ENCODE data around the gene PRKG1. TPM values are rescaled to one million over a fixed set of nuclear protein-coding genes. Genes with fewer than 3 reads are reported as not detected.

The PRKG1 gene
- total RNA-seq, 2 donors from 2014 or later = 17.8 to 31.1 TPM

- H3K36me3 ChIP-seq = no peaks in the 10 kb centered on the region
- H3K27me3 ChIP-seq = no peaks in the 10 kb centered on the region
- no peak overlapping the region for H3K27ac ChIP-seq
- no peaks in the 10 kb centered on the region for H3K9me3 ChIP-seq
- no peak for DNase-seq (ENCODE audit: low spot score)
- TF ChIP-seq, protein P1, sequence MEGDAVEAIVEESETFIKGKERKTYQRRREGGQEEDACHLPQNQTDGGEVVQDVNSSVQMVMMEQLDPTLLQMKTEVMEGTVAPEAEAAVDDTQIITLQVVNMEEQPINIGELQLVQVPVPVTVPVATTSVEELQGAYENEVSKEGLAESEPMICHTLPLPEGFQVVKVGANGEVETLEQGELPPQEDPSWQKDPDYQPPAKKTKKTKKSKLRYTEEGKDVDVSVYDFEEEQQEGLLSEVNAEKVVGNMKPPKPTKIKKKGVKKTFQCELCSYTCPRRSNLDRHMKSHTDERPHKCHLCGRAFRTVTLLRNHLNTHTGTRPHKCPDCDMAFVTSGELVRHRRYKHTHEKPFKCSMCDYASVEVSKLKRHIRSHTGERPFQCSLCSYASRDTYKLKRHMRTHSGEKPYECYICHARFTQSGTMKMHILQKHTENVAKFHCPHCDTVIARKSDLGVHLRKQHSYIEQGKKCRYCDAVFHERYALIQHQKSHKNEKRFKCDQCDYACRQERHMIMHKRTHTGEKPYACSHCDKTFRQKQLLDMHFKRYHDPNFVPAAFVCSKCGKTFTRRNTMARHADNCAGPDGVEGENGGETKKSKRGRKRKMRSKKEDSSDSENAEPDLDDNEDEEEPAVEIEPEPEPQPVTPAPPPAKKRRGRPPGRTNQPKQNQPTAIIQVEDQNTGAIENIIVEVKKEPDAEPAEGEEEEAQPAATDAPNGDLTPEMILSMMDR (IDR thresholded peaks at IDR 0.05) = no peak
- H3K4me1 ChIP-seq = no peaks in the 10 kb centered on the region
- no peak overlapping the region for H3K4me3 ChIP-seq
These were observed 732.0 kb downstream of the PRKG1 start for GRCh38 chr10:51806079-51806835.

DNA sequence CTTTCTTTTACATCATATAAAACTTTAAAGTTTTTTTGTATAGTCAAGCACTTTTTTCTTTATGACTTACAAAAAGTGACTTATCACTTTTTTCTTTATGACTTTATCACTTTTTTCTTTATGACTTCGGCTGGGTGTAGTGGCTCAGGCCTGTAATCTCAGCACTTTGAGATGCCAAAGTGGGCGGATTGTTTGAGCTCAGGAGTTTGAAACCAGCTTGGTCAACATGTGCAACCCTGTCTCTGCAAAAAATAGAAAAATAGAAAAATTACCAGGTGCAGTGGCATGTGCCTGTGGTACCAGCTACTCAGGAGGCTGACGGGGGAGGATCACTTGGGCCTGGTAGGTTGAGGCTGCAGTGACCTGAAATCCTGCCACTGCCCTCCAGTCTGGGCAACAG is 733.9 kb downstream of the PRKG1 start:
- no peak overlapping the region for H3K4me3 ChIP-seq
- H3K27me3 ChIP-seq = no peaks in the 10 kb centered on the region
- H3K9me3 ChIP-seq = no peaks in the 10 kb centered on the region
- no peaks in the 10 kb centered on the region for H3K36me3 ChIP-seq
- TF ChIP-seq, protein P1 (IDR thresholded peaks at IDR 0.05) = no peak
- no peak overlapping the region for H3K27ac ChIP-seq
- H3K4me1 ChIP-seq = no peaks in the 10 kb centered on the region
- no peak for DNase-seq (ENCODE audit: low spot score)

DNA sequence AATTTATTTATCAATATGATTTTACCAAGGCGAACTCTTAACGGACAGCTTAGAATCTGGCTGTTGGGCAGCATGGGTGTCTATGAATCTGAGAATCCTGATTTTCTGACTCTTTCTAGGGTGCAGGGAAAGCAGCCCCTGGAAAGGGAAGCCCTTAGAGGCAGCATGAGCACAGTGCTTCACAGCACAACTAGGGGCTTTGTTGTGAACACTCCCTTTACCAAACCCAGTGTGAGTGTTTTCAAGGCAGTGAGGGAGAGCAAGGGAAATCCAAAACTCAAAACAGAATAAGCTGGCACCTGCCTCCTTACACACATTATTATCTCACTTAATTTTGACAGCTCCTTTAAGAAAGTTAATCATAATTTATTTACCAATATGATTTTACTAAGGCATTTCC is 741.4 kb downstream of the PRKG1 start:
- H3K27ac ChIP-seq = no peak overlapping the region
- no peak for DNase-seq (ENCODE audit: low spot score)

GRCh38 chr10:51821045-51821444 is 746.8 kb downstream of the PRKG1 start:
- Histone ChIP-seq H3K4me3 (no peak overlapping the region), H3K27me3 (no peaks in the 10 kb centered on the region), H3K9me3 (no peaks in the 10 kb centered on the region), H3K27ac (no peak overlapping the region), H3K4me1 (no peaks in the 10 kb centered on the region), H3K36me3 (no peaks in the 10 kb centered on the region)
- TF ChIP-seq, protein P1 (IDR thresholded peaks at IDR 0.05) = no peak
- DNase-seq (ENCODE audit: low spot score) = no peak

More for the DNA sequence above, 741.4 kb downstream of the PRKG1 start:
- no peaks in the 10 kb centered on the region for H3K9me3 ChIP-seq
- H3K36me3 ChIP-seq = no peaks in the 10 kb centered on the region
- H3K4me1 ChIP-seq = no peaks in the 10 kb centered on the region
- TF ChIP-seq, protein P1 (IDR thresholded peaks at IDR 0.05) = no peak
- H3K4me3 ChIP-seq = no peak overlapping the region
- H3K27me3 ChIP-seq = no peaks in the 10 kb centered on the region

DNA sequence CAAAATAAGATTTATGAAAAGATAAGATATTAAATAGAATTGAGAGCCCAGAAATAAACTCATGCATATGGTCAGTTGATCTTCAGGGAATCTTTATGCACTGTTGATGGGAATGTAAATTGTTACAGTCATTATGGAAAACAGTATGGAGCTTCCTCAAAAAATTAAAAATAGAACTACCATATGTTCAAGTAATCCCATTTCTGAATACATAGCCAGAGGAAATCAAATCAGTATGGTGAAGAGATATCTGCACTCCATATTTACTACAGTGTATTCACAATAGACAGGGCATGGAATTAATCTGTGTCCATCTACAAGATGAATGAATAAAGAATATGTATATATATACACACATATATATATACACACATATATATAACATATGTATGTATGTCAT is 747.5 kb downstream of the PRKG1 start:
- H3K36me3 ChIP-seq = no peaks in the 10 kb centered on the region
- no peaks in the 10 kb centered on the region for H3K27me3 ChIP-seq
- TF ChIP-seq, protein P1 (IDR thresholded peaks at IDR 0.05) = no peak
- no peaks in the 10 kb centered on the region for H3K4me1 ChIP-seq
- DNase-seq (ENCODE audit: low spot score) = no peak
- H3K27ac ChIP-seq = no peak overlapping the region
- no peak overlapping the region for H3K4me3 ChIP-seq
- H3K9me3 ChIP-seq = no peaks in the 10 kb centered on the region

All from right atrium auricular region (tissue), 2 donors.